Cardiac fibroblast (primary cell): ENCODE measurements around the gene KCNMA1.

Experiments
- DNase-seq, 2 donors: peaks; one replicate each; pipeline versions ENCODE4 v3.0.0 to v3.0.0-alpha.2; 2010; ENCODE audit warnings: low read depth in 2 of 2
- H3K4me3 ChIP-seq, 2 donors: replicated peaks in 1 of 2; 1 replicate in 1 of 2; 2 replicates in 1 of 2; pipeline ENCODE4 v1.5.1; 2011; ENCODE audit warnings: low read depth in 2 of 2, low read length in 2 of 2, mild to moderate bottlenecking in 2 of 2, moderate library complexity in 1 of 2
- TF ChIP-seq, protein P1 (sequence below): IDR thresholded peaks from one replicate; pipeline ENCODE4 v1.5.1; 2011; ENCODE audit warnings: low read depth, mild to moderate bottlenecking, low read length, inconsistent platforms

KCNMA1 gene

DNA sequence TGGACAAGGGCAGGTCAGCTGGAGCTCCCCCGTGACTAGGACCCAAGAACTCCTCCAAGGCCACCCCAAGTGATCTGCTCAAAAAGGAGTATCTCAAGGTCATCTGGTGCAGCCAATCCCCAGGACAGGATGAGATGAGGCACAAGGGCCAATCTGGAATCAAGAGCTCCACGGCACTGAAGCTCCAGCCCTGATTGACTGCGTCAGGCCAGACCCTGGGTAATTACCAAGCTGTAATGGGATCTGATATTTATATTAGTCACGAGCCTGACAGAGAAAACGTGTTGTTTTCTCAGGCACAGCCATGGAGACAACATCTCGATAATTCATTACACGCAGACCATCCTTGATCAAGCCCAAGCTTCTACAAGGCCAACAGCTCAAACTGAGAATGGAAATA lies 4.2 kb downstream of the KCNMA1 start:
- DNase-seq: no peak
- TF ChIP-seq, protein P1, sequence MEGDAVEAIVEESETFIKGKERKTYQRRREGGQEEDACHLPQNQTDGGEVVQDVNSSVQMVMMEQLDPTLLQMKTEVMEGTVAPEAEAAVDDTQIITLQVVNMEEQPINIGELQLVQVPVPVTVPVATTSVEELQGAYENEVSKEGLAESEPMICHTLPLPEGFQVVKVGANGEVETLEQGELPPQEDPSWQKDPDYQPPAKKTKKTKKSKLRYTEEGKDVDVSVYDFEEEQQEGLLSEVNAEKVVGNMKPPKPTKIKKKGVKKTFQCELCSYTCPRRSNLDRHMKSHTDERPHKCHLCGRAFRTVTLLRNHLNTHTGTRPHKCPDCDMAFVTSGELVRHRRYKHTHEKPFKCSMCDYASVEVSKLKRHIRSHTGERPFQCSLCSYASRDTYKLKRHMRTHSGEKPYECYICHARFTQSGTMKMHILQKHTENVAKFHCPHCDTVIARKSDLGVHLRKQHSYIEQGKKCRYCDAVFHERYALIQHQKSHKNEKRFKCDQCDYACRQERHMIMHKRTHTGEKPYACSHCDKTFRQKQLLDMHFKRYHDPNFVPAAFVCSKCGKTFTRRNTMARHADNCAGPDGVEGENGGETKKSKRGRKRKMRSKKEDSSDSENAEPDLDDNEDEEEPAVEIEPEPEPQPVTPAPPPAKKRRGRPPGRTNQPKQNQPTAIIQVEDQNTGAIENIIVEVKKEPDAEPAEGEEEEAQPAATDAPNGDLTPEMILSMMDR: no peak

DNA sequence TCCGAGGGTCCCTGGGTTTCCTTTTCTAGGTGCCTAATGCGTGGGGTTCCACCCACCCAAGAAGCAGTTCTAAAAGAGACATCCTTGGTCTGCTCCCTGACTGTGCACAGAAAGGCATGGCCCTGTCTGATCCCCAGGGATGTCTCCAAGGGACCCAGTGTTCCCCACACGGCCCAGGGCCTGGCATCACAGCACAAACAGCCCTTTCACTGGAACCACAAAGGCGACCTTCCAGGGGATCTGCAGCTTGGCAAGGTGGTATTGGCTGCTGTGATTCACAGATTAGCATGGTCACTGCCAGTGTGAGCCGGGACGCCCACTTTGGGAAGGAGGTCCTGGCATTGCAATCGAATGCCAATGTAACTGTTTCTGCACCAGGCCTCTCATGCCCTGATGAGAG lies 6.4 kb downstream of the KCNMA1 start:
- no peak overlapping the region for H3K4me3 ChIP-seq
- DNase-seq: no peak
- TF ChIP-seq, protein P1: no peak

More for the DNA sequence above, 4.2 kb downstream of the KCNMA1 start:
- H3K4me3 ChIP-seq: no peak overlapping the region

DNA sequence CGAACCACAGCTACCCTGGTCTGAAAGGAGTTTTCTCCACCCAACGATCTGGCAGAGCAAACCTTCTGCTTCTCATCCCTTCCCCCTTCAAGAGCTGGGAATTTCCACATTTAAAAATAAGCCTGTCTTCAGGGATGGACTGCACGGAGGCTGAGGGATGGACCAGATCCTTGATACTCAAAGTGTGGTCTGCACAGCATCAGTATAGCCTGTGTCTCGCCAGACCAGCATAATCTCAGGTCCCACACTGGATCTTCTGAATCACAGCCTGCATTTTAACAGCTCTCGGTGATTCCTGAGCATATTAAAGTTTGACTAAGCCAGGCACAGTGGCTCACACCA lies 7.1 kb downstream of the KCNMA1 start:
- DNase-seq: no peak
- TF ChIP-seq, protein P1: no peak
- no peak overlapping the region for H3K4me3 ChIP-seq

DNA sequence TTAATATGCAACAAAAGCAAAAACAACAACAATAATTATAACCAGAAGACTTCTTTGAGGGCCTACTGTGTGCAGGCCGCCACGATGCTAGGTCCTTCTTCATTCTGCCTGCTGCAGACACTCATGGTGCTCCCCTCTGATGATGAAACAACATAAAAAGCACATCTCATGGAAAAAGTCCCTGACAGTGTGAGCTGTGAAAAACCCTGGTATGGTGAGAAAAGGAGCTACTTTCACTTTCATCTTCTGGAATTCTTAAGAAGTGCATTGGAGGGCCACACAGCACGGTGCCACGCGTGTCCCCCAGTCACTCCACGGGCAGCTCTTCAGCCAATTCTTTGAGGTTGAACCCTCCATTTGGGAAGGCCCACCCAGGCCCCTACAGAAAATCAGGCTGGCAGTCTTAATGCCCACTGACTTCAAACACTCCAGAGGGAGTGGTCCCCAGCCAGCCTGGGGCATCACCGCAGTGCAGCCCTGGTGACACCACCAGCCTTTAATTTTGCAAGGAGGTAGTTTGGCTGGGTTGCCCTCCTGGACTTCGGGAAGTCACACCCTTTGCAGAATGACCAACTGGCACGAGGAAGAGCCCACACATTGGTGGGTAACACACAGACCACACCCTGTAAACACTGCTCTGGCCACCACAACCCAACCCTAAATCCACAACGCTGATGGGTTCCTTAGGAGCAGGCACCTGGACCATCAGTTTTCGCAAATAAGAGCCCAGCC lies 7.7 kb downstream of the KCNMA1 start:
- TF ChIP-seq, protein P1: no peak
- peak in 1 of 2 donors; percentile 43 for DNase-seq
- H3K4me3 ChIP-seq: no peak overlapping the region

DNA sequence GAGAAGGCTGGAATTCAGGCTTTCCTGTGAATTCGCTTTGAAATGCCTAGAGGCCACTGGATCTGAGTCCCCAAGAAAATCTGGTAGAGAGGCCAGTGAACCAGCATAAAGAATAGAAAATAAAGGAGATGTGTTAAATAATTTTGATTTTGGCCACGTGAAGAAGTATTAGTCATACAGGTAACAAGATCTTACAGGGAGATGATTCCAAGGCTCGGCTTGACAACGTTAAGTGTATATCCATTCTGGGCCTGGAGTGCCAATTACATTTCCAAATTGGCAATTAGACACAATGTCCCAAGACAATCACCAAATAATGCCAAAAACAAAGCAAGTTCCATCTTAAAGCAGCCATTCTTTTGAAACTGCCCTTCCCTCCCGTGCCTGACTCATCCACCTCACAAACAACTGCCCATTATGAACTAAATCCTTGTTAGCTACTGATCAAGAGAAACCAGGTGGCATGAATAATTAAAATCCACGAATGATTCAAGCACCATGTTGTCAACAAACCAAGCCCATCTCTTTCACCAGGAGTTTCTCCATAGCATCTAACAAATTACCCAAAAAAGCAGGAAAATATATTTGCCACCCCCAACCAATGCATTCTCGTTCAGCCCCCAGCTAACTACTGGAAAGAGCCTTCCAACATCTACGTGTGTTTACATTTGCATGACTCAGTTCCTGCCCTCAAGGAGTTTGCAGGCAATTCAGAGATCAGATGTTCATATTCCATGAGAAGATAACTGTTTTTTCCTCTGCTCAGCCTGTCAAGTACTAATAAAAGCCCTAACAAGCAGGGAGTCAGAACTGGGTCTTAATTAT lies 8.5 kb downstream of the KCNMA1 start:
- DNase-seq: peak in 1 of 2 donors; percentile 58
- H3K4me3 ChIP-seq: no peak overlapping the region
- TF ChIP-seq, protein P1: no peak

DNA sequence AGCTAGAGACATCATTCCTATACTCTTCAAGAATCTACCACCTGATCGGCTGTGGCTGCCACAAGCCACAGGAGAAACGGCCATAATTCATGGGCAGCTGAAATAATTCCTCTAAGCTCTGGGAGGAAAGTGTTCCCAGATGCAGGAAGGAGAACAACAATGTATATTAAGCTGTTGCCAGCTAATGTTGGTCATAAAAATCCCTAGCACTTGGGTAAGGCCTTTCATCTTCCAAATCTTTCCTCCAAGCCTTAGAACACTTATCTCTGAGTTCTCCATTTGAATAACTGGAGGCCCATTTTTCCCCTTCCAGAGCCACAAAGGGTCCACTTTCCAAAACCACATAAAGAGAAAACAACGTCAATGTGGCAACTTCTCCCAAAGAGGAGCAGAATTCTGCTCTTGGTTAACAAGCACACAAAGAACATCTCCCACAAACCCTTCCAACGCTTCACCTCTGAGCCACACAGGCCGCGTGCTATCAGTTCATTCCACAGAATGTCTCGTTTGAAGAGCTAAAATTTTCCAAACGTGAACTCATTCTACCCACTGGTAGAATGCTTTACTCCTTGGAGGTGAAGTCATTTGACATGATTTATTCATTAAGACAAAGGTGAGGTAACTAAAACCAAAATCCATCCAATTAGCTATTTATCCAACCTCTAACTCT lies 11.2 kb downstream of the KCNMA1 start:
- DNase-seq: no peak
- H3K4me3 ChIP-seq: no peak overlapping the region
- TF ChIP-seq, protein P1: no peak
